Measurements from ENCODE around the gene CBX4.

DNA sequence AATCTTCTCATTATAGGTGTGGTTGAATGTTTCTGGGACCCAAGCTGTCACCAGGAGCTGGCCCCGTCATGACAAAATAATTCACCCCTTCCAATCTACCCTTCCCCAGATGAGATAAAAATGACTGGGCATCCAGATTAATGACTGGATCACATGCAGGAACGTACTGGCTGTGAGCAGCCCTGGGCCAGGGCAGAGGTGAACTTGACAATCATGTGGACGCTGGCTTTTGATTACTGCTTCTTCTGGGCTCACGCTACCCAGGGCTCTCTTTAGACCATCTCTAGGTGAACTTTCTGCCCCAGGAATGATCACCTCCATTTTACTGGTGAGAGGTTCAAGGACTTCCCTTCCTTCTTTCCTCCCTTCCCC is 18.3 kb downstream of the CBX4 start:
- TF ChIP-seq, protein P1, sequence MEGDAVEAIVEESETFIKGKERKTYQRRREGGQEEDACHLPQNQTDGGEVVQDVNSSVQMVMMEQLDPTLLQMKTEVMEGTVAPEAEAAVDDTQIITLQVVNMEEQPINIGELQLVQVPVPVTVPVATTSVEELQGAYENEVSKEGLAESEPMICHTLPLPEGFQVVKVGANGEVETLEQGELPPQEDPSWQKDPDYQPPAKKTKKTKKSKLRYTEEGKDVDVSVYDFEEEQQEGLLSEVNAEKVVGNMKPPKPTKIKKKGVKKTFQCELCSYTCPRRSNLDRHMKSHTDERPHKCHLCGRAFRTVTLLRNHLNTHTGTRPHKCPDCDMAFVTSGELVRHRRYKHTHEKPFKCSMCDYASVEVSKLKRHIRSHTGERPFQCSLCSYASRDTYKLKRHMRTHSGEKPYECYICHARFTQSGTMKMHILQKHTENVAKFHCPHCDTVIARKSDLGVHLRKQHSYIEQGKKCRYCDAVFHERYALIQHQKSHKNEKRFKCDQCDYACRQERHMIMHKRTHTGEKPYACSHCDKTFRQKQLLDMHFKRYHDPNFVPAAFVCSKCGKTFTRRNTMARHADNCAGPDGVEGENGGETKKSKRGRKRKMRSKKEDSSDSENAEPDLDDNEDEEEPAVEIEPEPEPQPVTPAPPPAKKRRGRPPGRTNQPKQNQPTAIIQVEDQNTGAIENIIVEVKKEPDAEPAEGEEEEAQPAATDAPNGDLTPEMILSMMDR (conservative IDR thresholded peaks at IDR 0.05; ENCODE audit: low read depth, low read length): no peak
- no peak for TF ChIP-seq EZH2 (IDR thresholded peaks at IDR 0.05; ENCODE audit: low read length, unreplicated experiment)

All from PC-3 (cell line).